GM18951 (cell line): ENCODE data around the gene RSPO4.
"Not testable (repeated sequence)": the region's sequence is repeated elsewhere in the genome, so short reads cannot be mapped to it uniquely, and the experiment has no call there.

Experiments used
- POLR2A ChIP-seq: IDR thresholded peaks from 4 replicates; pipeline ENCODE4 v1.6.1; 2011; ENCODE audit warnings: mild to moderate bottlenecking; ENCODE audit not compliant: insufficient read length, insufficient read depth; ENCODE audit errors: extremely low read depth
- in situ Hi-C: fragments of 300-500 bp; cut with MboI; formaldehyde crosslinking; loops from one replicate; pipeline ENCODE4 v1.12.0; 2022; ENCODE audit warnings: low sequenced_read_pairs, mixed read lengths, inconsistent platforms; ENCODE audit not compliant: unreplicated experiment

Gene RSPO4

DNA sequence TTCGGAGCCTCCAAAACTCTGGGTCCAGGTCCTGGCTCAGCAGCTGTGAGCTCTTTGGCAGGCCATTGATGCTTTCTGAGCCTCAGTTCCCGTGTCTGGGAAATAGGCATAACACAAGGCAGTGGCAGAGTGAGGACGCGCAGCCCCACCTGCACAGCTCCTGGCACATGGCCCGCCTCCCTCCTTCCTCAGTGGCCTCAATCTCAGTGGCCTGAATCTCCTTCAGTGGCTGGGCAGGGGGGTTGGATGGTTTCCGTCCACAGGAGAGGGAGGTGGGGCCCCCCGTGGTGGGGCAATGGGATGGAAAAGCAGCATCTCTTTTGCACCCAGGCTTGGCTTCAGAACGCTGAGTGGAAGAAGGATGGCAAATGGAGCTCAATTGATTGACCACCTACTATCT, 5.1 kb downstream of the RSPO4 start:
- in situ Hi-C loops: no loop called here
- TF ChIP-seq POLR2A: no peak

DNA sequence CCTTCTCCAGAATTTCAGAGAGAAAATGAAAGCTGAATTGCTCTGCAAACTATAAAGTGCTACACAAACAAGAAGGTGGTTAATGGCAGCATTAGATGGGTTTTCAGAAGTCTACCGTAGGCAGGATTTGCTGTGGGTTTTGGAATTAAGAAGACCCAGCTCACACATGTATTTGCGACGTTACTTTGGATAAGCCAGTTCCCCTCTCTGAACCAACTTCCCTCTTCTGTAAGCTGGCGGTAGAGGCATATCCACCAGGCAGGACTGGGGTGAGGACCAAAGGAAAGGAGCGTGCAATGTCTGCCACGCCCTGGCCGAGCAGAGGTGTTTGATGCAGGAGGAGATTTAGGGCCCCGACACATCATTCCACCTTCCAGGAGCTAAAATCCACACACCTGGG, 6.9 kb downstream of the RSPO4 start:
- TF ChIP-seq POLR2A: no peak
- in situ Hi-C loops: no loop called here

DNA sequence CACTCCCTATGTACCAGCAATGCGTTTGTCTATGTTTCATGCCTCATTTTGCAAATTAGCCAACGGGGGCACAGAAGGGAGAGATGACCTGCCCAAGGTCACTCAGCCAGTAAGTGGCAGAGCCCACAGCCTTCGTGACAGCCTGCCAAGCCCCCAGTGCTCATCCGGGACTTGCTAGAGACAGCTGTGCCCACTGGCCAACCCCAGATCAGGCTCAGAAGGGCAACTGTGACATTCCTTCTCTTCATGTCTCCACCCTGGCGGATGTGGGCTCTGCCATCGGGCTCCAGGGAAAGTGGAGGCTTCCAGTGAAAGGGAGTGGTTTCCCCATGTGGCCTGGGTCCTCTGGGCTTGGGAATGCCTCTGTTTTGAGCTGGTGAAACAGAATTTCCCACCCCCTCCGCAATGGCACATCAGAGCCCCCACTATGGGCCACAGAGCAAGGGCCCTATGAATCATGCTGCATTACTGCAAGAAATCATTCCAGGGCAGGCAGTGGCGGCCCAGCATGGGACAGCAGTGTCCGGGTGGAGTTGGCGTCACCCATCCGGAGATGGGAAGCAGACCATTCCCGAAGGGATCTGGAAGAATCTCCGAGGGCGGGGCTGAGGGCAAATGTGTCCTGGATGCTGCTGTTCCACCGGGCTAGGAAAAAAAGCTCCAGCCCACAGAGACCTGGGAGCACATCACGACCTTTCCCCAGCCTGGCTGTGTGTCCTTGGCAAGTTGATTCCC, 9.1 kb downstream of the RSPO4 start:
- no peak for TF ChIP-seq POLR2A
- in situ Hi-C loops: no loop called here

DNA sequence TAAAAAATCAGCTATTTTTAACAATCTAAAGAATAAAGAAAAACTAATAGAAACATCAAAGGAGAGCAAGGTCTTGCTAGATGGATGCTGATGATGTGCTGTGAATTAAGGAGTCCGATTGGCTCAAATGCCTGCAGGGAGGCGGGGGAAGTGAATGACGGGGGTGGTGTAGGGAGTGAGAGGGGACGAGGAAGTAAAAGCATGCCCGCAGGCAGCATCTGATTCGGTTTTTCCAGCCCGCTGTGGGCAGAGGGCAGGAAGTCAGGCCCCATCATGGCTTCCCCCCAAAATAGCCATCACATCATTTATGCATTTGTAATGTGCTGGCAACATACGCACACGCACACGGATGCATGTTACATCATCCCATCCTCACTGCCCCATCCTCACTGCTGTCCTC, 10.3 kb downstream of the RSPO4 start:
- TF ChIP-seq POLR2A: no peak
- in situ Hi-C loops: no loop called here

DNA sequence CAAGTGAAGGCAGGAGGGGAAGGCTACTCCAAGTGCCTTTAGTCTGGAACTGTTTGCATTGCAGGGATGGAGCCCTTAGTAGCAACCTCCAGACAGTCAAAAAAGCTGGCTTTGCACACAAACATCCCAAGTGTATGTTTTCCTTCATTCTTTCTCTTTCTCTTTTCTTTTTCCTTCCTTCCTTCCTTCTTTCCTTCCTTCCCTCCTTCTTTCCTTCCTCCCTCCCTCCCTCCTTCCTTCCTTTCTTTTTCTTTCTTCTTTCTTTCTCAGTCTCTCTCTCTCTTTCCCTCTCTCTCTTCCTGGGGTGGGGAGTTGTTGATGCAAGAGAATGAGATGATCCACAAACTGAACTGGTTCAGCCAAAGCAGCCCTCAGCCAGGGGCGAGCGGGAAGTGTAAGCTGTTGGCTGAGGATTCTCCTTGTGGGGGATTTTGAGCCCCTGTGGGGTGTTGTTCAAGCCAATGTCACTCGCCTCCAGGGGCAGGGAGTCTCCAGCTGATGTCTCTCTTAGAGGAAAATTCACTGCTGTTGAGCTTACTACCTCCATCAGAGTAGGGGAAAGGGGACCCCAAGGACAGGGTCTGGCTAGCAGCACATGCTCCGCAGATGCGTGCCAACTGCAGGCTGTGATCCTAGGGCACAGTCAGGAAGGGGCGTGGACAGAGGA, 11.7 kb downstream of the RSPO4 start:
- in situ Hi-C loops: no loop called here
- no peak for TF ChIP-seq POLR2A

DNA sequence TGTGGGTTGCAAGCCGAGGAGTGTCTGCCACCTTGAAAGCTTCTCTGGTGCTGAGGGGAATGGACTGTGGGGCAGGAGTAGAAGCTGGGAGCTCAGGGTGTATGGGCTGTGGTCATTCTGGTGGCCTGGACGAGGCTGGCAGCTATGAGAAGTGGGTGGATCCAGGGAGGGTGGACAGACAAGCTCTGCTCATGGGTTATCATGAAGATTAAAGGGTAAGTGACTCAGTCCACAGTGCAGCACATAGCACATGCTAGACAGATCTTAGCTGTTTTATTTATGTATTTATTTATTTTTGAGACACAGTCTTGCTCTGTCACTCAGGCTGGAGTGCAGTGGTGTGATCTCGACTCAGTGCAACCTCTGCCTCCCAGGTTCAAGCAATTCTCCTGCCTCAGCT, 13.8 kb downstream of the RSPO4 start:
- TF ChIP-seq POLR2A: no peak
- in situ Hi-C loops: no loop called here

DNA sequence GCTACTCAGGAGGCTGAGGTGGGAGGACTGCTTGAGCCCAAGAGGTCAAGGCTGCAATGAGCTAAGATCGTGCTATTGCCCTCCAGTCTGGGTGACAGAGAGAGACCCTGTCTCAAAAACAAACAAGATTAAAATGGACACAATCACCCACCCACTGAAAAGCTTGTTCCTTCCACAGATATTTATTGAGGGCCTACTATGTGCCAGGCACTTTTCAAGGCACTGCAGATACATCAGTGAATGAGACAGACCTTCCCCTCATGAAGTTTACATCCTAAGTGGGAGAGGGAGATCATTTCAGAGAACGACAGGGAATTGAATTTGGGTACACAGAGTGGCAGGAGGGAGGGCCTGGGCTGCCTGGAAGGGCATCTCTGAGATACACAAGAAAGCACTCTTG, 14.4 kb downstream of the RSPO4 start:
- in situ Hi-C loops: no loop called here
- TF ChIP-seq POLR2A: no peak

DNA sequence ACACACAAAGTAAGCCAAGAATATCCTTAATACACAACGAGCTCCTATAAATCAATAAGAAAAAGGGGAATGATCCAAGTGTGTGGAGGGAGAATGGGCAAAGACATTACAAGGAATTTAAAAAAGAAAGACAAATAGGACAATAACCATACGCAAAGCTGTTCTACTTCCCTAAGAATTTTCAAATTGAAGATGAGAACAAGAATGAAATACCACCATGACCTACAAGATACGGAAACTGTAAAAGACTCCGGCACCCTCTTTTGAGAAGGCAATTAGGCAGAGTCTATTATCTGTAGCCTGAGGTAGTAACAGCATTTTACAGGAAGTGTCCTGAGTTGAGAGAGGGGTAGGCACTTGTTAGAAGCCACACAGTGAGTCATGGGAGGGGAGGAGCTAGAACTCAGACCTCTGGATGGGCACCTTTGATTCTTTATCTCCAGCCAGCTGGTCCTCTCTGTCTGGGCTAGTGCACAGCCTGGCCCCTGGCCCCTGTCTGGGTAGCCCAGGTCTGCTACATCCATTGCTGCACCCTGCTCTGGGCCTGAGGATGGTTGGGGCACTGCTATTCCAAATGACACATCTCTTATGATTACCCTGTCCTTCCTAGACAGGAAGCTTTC, 15.3 kb downstream of the RSPO4 start:
- TF ChIP-seq POLR2A: no peak
- in situ Hi-C loops: no loop called here

DNA sequence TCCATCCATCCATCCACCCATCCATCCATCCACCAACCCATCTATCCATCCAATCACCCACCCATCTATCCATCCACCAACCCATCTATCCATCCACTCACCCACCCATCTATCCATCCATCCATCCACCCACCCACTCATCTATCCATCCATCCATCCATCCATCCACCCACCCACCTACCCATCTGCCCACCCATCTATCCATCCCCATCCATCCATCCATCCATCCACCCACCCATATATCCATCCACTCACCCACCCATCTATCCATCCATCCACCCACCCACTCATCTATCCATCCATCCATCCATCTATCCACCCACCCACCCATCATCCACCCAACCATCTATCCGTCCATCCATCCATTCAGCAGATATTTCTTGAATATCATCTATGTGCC, 17.1 kb downstream of the RSPO4 start:
- in situ Hi-C loops: not testable (repeated sequence)

DNA sequence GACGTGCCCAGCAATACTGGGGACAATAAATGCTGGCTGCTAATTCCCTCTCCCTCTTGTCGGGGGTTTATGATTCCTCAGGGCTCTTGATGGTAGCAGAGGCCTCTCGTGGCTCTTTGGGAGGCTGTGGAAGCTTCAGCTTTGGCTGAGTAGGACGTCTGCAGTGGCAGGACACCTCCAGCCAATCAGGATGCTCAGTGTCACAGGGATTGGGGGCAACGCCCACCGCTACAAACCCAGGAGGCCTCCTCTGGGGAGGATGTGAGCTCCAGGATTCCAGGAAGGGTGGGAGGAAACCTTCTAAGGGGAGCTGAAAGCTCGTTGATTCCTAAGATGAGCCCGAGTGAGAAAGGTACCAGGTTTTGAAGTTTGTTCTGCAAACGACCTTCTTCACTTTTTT, 19.4 kb downstream of the RSPO4 start:
- no peak for TF ChIP-seq POLR2A
- in situ Hi-C loops: no loop called here

DNA sequence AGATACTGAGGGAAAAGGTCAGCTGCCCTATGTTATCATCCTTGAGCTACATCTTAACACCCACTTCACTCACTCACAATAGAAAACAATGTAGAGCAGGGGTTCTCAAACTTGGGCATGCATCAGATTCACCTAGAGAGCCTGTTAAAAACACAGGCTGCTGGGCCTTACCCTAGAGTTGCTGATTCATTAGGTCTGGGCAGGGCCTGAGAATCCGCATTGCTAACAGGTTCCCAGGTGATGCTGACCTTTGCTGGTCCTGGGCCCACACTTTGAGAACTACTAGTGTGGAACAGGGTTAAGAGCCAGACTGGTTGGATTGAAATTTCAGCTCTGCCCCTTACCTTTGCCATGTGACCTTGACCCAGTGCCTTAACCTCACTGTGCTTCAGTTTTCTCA, 25.1 kb downstream of the RSPO4 start:
- no peak for TF ChIP-seq POLR2A
- in situ Hi-C loops: no loop called here

DNA sequence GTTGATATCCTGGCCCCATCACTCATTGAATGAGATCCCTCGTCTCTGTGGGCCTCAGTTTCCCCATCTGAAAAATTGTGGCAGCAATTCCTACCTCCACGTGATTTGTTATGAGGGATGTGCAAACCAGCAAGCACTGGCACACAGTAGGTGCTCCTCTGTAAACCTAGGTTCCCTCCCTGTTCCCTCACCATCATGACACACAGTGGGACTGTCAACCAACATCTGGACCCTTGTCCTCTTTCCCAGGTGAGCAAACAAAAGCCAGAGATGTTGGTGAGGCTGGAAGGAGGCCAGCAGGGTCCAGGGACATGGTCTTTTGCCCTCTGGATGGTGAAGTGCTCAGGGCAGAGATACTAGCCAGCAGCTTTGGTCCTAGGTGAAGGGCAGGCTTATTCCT, 26.1 kb downstream of the RSPO4 start:
- no peak for TF ChIP-seq POLR2A
- in situ Hi-C loops: no loop called here

DNA sequence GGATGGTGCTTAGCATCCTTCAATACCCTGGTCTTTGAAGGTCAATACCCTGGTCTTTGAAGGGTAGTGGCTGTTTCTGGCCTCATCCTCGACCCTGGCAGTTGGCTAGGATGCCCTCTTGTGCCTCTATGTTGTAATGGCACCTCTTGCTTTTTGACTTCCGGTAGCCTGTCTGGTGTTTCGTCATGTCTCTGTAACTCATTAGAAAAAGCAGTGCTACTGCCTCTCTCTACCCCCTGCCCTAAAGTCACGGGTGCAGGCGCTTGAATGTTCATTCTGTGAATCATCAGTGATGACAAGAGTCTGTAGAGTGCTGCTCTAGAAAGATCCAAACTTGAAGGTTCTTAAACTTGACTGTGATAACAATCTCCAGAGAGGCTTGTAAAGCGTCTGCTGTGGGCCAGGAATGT, 28.3 kb downstream of the RSPO4 start:
- in situ Hi-C loops: no loop called here

DNA sequence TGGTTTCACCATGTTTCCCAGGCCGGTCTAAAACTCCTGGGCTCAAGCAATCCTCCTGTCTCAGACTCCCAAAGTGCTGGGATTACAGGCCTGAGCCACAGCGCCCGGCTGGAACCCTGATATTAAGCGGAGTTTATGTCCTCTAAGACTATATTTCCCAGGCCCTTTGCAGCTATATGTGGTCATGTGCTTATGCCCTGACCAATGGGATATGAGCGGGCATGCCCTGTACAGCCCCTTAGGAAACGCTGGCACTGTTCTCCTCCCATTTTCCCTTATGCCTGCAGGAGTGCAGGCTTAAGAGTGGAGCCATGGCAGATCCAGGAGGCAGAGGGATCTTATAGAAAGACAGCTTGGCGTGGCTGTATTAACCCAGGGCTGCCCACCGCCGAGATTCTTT, 29.9 kb downstream of the RSPO4 start:
- in situ Hi-C loops: no loop called here
- TF ChIP-seq POLR2A: no peak

More for the DNA sequence above, 28.3 kb downstream of the RSPO4 start:
- no peak for TF ChIP-seq POLR2A
